Neutrophil (primary cell): Measurements from ENCODE around the gene OR8S1.

Experiments used
- H3K27ac ChIP-seq: fragments of 200-600 bp; sonication (generic); 2 replicates; pipeline ENCODE4 v1.5.1; 2016; ENCODE audit warnings: mild to moderate bottlenecking, moderate library complexity
- H3K27me3 ChIP-seq: fragments of 200-600 bp; sonication (generic); 2 replicates; pipeline ENCODE4 v1.6.0; 2016; ENCODE audit warnings: mild to moderate bottlenecking
- H3K36me3 ChIP-seq: fragments of 200-600 bp; sonication (generic); 2 replicates; pipeline ENCODE4 v1.5.1; 2017
- H3K4me1 ChIP-seq, 2 experiments: fragments of 200-600 bp in 1 of 2; sonication (generic) in 1 of 2; 1 replicate in 1 of 2; 2 replicates in 1 of 2; pipeline versions ENCODE4 v1.5.1 to v1.6.1; 2013 to 2016; ENCODE audit warnings: low read depth in 1 of 2, low read length in 1 of 2, mild to moderate bottlenecking in 1 of 2, moderate library complexity in 1 of 2; ENCODE audit not compliant: control insufficient read depth in 1 of 2, insufficient read depth in 1 of 2
- H3K4me3 ChIP-seq, 2 experiments: fragments of 200-600 bp in 1 of 2; sonication (generic) in 1 of 2; 1 replicate in 1 of 2; 2 replicates in 1 of 2; pipeline ENCODE4 v1.5.1; 2013 to 2016; ENCODE audit warnings: low read depth in 1 of 2, low read length in 1 of 2, mild to moderate bottlenecking in 1 of 2, moderate library complexity in 1 of 2
- H3K9me3 ChIP-seq: fragments of 200-600 bp; sonication (generic); 2 replicates; pipeline ENCODE4 v1.5.1; 2016
- TF ChIP-seq, protein P1 (sequence below): fragments of 200-600 bp; sonication (generic); IDR thresholded peaks from 2 replicates; pipeline ENCODE4 v1.5.1; 2016; ENCODE audit warnings: antibody characterized with exemption

OR8S1 gene, protein sequence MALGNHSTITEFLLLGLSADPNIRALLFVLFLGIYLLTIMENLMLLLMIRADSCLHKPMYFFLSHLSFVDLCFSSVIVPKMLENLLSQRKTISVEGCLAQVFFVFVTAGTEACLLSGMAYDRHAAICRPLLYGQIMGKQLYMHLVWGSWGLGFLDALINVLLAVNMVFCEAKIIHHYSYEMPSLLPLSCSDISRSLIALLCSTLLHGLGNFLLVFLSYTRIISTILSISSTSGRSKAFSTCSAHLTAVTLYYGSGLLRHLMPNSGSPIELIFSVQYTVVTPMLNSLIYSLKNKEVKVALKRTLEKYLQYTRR

DNA sequence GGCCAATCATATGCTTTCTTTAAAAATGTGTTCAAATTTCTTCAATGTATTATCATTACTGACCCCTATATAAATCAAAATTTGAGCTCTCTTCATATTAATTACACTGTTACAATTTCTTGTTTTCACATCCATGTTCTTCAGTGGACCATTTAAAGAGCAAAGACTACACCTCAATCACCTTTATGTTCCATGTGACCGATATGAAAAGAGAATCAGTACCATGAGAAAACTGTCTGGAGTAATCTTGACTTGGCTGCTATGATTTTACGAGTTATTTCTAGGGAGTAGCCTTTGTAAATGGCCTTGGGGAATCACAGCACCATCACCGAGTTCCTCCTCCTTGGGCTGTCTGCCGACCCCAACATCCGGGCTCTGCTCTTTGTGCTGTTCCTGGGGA lies at the start of gene OR8S1:
Gene OR8S1 (plus strand): TSS at position 301 of the 400 bp plus-strand sequence. CDS start 0 bp downstream, at position 301.
- TF ChIP-seq, protein P1, sequence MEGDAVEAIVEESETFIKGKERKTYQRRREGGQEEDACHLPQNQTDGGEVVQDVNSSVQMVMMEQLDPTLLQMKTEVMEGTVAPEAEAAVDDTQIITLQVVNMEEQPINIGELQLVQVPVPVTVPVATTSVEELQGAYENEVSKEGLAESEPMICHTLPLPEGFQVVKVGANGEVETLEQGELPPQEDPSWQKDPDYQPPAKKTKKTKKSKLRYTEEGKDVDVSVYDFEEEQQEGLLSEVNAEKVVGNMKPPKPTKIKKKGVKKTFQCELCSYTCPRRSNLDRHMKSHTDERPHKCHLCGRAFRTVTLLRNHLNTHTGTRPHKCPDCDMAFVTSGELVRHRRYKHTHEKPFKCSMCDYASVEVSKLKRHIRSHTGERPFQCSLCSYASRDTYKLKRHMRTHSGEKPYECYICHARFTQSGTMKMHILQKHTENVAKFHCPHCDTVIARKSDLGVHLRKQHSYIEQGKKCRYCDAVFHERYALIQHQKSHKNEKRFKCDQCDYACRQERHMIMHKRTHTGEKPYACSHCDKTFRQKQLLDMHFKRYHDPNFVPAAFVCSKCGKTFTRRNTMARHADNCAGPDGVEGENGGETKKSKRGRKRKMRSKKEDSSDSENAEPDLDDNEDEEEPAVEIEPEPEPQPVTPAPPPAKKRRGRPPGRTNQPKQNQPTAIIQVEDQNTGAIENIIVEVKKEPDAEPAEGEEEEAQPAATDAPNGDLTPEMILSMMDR = no peak
- H3K36me3 ChIP-seq = no peaks in the 10 kb centered on the region
- H3K27me3 ChIP-seq = peaks cover 9% of the 10 kb centered on the region
- no peaks in the 10 kb centered on the region for H3K9me3 ChIP-seq
- no peak within 1 kb of the TSS for H3K27ac ChIP-seq
- H3K4me1 ChIP-seq = no peaks in the 10 kb centered on the region
- no peak within 1 kb of the TSS for H3K4me3 ChIP-seq

DNA sequence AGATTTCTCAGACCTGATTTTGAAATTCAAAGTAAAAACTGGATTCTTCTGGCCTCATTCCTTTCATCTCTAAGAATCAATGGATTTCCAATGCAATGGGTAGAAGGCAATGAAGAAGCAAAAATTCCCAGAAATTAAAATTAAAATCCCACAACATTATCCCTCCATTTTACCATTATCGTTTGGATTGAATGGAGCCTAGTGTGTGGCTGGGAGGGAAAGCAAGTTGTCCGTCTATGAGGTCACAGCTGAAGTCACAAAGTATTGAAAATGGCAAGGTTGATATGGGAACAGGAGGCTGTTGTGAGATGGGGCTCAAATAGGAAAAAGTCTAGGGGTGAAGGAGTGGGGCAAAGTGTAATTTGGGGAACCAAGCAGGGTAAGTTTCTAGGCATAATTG lies 43.2 kb upstream of the OR8S1 start, which contains the start of gene C12orf54:
Gene C12orf54 (plus strand): TSS at position 301 of the 400 bp plus-strand sequence. CDS start 799 bp downstream, outside the sequence.
- H3K27me3 ChIP-seq = peaks cover 25% of the 10 kb centered on the region
- H3K4me1 ChIP-seq = no peaks in the 10 kb centered on the region
- H3K36me3 ChIP-seq = no peaks in the 10 kb centered on the region
- no peak within 1 kb of the TSS for H3K4me3 ChIP-seq
- no peaks in the 10 kb centered on the region for H3K9me3 ChIP-seq
- no peak within 1 kb of the TSS for H3K27ac ChIP-seq
- TF ChIP-seq, protein P1 = no peak

DNA sequence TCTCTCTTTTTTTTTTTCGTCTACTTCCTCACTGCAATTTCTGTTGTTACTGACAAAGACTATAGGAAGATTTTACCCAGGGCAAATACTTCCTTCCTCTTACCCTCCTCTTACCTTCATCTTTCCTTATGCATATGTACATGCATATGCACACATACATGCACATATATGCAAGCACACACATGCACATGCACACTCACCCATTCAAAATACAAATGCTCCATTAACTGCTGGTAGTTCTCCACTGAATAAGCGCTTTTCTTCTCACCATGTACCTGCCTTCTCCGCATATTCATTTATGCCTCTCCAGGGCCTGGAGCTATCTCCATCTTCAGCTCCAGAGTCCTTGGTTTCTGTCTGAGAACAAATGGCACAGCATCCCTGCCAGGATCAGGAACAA lies 42.5 kb upstream of the OR8S1 start:
- TF ChIP-seq, protein P1 = no peak

DNA sequence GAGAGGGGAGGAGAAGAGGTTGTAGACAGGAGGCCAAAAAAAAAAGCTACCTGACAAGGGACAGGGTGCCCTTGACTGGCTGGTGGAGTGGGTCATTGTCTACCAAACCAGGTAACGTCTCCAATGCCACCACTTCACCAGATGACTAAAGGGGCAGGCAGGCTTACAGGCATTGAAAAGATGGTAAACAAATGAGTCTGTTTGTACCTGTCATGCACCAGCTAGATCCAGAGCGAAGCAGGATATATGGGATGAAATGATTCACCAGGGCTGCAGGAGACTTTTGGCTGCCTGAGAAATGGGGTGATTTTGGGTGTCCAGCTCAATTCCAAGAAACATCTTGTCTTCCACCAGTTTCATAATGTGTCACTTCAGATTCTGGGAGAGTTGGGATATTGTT lies 39.2 kb upstream of the OR8S1 start:
- TF ChIP-seq, protein P1 = no peak
- peaks cover 37% of the 10 kb centered on the region for H3K27me3 ChIP-seq
- no peaks in the 10 kb centered on the region for H3K36me3 ChIP-seq
- H3K4me3 ChIP-seq = no peak overlapping the region
- no peaks in the 10 kb centered on the region for H3K4me1 ChIP-seq
- no peaks in the 10 kb centered on the region for H3K9me3 ChIP-seq
- H3K27ac ChIP-seq = no peak overlapping the region

More for the DNA sequence above, 42.5 kb upstream of the OR8S1 start:
- Histone ChIP-seq H3K36me3 (no peaks in the 10 kb centered on the region), H3K9me3 (no peaks in the 10 kb centered on the region), H3K4me1 (no peaks in the 10 kb centered on the region), H3K27ac (no peak overlapping the region), H3K4me3 (no peak overlapping the region), H3K27me3 (peaks cover 25% of the 10 kb centered on the region)

DNA sequence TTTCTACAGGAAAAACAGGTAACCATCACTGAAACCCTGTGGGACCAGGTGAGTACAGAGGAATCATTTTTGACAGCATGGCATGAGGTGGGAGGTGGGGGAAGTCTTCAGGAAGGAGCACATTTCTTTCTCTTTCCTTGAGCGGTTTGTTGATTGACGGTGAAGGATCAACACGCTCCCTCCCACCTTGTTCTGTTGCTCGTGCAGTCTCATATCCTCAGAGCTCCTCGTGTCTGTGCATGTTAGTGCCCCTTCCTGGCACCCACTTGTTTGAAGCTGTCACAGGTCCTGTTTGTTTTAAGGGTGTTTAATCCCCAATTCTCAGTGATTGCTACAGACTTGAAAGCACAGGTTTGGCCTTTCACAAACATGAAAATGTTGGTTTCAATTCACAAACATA lies 38.8 kb upstream of the OR8S1 start:
- Histone ChIP-seq H3K4me1 (no peaks in the 10 kb centered on the region), H3K27ac (no peak overlapping the region)
- TF ChIP-seq, protein P1 = no peak

More for the DNA sequence above, 38.8 kb upstream of the OR8S1 start:
- Histone ChIP-seq H3K36me3 (no peaks in the 10 kb centered on the region), H3K4me3 (no peak overlapping the region), H3K27me3 (peaks cover 37% of the 10 kb centered on the region), H3K9me3 (no peaks in the 10 kb centered on the region)
